Endothelial cell of umbilical vein (primary cell): ENCODE data around the gene CPEB2. TPM values are rescaled to one million over a fixed set of nuclear protein-coding genes. Genes with fewer than 3 reads are reported as not detected.
A peak's percentile ranks its signal among the peaks of the same experiment; 100 is the strongest.

ENCODE experiments used
- BruUV-seq: library from RNA; stranded (reverse); fragments of 400-500 nt; replicated peaks from 2 replicates; lab custom pipeline; 2021; lab: Mats Ljungman, UMichigan
- CTCF ChIA-PET: fragments of 300-600, 350-600 bp; sonication (Branson Sonifier 250); formaldehyde crosslinking; loops from one replicate; lab custom pipeline; 2021; ENCODE audit warnings: antibody characterized with exemption, inconsistent platforms; lab: Charles Lee
- POLR2A ChIA-PET: fragments of 300-600, 350-600 bp; sonication (Branson Sonifier 250); formaldehyde crosslinking; loops from one replicate; lab custom pipeline; 2021; ENCODE audit warnings: antibody characterized with exemption, inconsistent platforms; lab: Charles Lee
- DNase-seq: peaks from one replicate; pipeline ENCODE4 v3.0.0-alpha.2; 2011; ENCODE audit warnings: low read depth, low spot score
- FAIRE-seq: peaks from 2 replicates; lab custom pipeline; 2011; peaks lifted over from hg19 to GRCh38; lab: Jason Lieb, UNC
- H2AFZ ChIP-seq: 2 replicates; pipeline ENCODE4 v1.6.0; 2012; ENCODE audit warnings: low read depth, low read length, control low read depth, inconsistent platforms
- H3K27ac ChIP-seq: 2 replicates; pipeline ENCODE4 v1.5.1; 2011; ENCODE audit warnings: low read depth, mild to moderate bottlenecking, control low read depth, low read length, moderate library complexity; ENCODE audit not compliant: insufficient read depth
- H3K27me3 ChIP-seq, 2 experiments: 2 replicates each; pipeline versions ENCODE4 v1.6.0 to v1.6.1; 2011; ENCODE audit warnings: low read length in 2 of 2, mixed read lengths in 1 of 2; ENCODE audit not compliant: control insufficient read depth in 2 of 2, insufficient read depth in 2 of 2
- H3K36me3 ChIP-seq, 2 experiments: 2 replicates in 1 of 2; 3 replicates in 1 of 2; pipeline ENCODE4 v1.5.1; 2011; ENCODE audit warnings: low read length in 2 of 2, mild to moderate bottlenecking in 1 of 2, moderate library complexity in 1 of 2; ENCODE audit not compliant: control insufficient read depth in 2 of 2, insufficient read depth in 2 of 2; ENCODE audit errors: extremely low read depth in 1 of 2
- H3K4me1 ChIP-seq: 3 replicates; pipeline ENCODE4 v1.5.1; 2011; ENCODE audit warnings: mild to moderate bottlenecking, low read length; ENCODE audit not compliant: control insufficient read depth, insufficient read depth; ENCODE audit errors: extremely low read depth
- H3K4me2 ChIP-seq: 2 replicates; pipeline ENCODE4 v1.6.1; 2011; ENCODE audit warnings: low read length, control low read depth, mixed read lengths; ENCODE audit not compliant: insufficient read depth
- H3K4me3 ChIP-seq, 3 experiments: fragments of 200-600 bp in 1 of 3; sonication (generic), shearing (Covaris generic) in 1 of 3; replicated peaks in 1 of 3; 2 replicates each; pipeline ENCODE4 v1.5.1; 2011 to 2016; ENCODE audit warnings: control low read depth in 3 of 3, low read length in 3 of 3, mild to moderate bottlenecking in 2 of 3, inconsistent platforms in 1 of 3, low read depth in 1 of 3, moderate library complexity in 1 of 3; ENCODE audit not compliant: insufficient read depth in 1 of 3
- H3K79me2 ChIP-seq: 2 replicates; pipeline ENCODE4 v1.6.0; 2012; ENCODE audit warnings: low read length, inconsistent platforms; ENCODE audit not compliant: control insufficient read depth, insufficient read depth
- H3K9ac ChIP-seq: replicated peaks from 2 replicates; pipeline ENCODE3; 2011; ENCODE audit warnings: low read length, control low read depth; ENCODE audit not compliant: insufficient read depth; ENCODE audit errors: extremely low read depth
- H3K9me1 ChIP-seq: replicated peaks from 3 replicates; pipeline ENCODE4 v1.6.0; 2011; ENCODE audit warnings: mild to moderate bottlenecking, low read length; ENCODE audit not compliant: control insufficient read depth, insufficient read depth; ENCODE audit errors: extremely low read depth
- H3K9me3 ChIP-seq: replicated peaks from 2 replicates; pipeline ENCODE4 v1.5.1; 2012; ENCODE audit warnings: low read length, inconsistent platforms; ENCODE audit not compliant: control insufficient read depth, insufficient read depth
- H4K20me1 ChIP-seq: replicated peaks from 2 replicates; pipeline ENCODE3; 2011; ENCODE audit warnings: mild to moderate bottlenecking, low read length; ENCODE audit not compliant: control insufficient read depth, insufficient read depth; ENCODE audit errors: extremely low read depth
- POLR2AphosphoS5 ChIP-seq: IDR thresholded peaks from 2 replicates; pipeline ENCODE4 v1.6.1; 2012; ENCODE audit warnings: low read depth, mild to moderate bottlenecking, control low read depth, low read length, moderate library complexity; ENCODE audit not compliant: insufficient read depth
- dilution Hi-C: fragments of 300-500 bp; cut with MboI; formaldehyde crosslinking; loops from one replicate; pipeline ENCODE4 v1.15.0; 2019; ENCODE audit warnings: low sequenced_read_pairs; ENCODE audit not compliant: extremely low pct_ligation_motif_present
- intact Hi-C: fragments of 100-400 bp; cut with micrococcal nuclease; formaldehyde crosslinking; loops from one replicate; pipeline ENCODE4 v1.10.0; 2022
- polyA plus RNA-seq, 4 experiments: library from polyadenylated mRNA; depleted of rRNA in 3 of 4; stranded (reverse) in 3 of 4; unstranded in 1 of 4; fragments of >200 nt; gene quantifications; 2 replicates each; pipeline versions ENCODE4 v1.2.1 to v1.2.3, GENCODE V29; 2011 to 2012; ENCODE audit warnings: missing spikeins in 1 of 4
- total RNA-seq: library from RNA; stranded (reverse); gene quantifications from 2 replicates; pipeline ENCODE4 v1.2.3, GENCODE V29; 2021
- TF ChIP-seq, protein P1 (sequence below), 2 donors: IDR thresholded peaks; 1 replicate in 1 of 2; 2 replicates in 1 of 2; pipeline ENCODE4 v1.5.1; 2011; ENCODE audit warnings: low read length in 2 of 2, mild to moderate bottlenecking in 2 of 2, moderate library complexity in 2 of 2, control low read depth in 1 of 2, inconsistent platforms in 1 of 2, low read depth in 1 of 2; ENCODE audit not compliant: insufficient read depth in 1 of 2; ENCODE audit errors: extremely low read depth in 1 of 2

The CPEB2 gene
- total and polyA plus RNA-seq, 2 donors (not counting 3 experiments of a cell fraction or from before 2014, with no cell fraction given): 2.8 to 11.7 TPM

DNA sequence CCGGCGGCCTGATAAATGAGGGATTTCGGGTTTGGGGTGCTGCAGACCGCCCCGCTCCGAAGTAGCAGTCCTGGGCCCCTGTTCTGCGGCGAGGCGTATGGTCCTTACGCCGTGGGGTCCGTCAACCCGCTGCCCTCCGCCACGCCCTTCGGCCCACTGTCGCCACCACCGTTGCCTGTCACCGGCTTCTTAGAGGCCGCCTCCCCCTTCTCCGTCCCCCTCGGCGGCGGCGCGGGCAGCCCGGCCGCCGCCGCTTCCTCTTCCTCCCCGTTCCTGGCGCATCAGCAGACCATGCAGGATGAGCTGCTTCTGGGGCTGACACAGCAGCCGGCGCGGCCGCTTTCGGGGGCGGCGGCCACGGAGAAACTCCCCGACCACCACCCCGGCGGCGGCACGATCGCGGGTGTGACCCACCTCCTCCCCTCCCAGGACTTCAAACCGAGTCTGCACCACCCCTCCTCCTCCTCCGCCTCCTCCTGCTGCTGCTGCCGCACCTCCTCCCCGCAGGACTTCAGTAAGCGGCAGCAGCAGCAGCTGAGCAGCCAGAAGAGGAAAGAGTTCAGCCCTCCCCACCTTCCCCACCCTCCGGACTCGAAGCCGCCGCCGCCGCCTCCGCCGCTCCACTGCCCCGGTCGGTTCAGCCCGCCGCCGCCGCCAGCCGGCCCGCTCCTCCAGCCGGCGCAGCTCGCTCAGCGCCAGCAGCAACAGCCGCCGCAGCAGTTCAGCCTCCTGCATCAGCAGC is 549 bp downstream of the CPEB2 start:
- peak; percentile 42 for FAIRE-seq
- Histone ChIP-seq H3K79me2 (peaks cover 37% of the 10 kb centered on the region), H3K4me1 (peaks cover 17% of the 10 kb centered on the region), H3K4me3 (peak overlapping the region; percentile 77 to 93 (median 85)), H3K9me3 (no peaks in the 10 kb centered on the region), H3K4me2 (peak overlapping the region; percentile 65), H2AFZ (peak overlapping the region; percentile 79), H3K27ac (peak overlapping the region; percentile 97), H3K36me3 (no peaks in the 10 kb centered on the region), H4K20me1 (no peaks in the 10 kb centered on the region), H3K27me3 (no peaks in the 10 kb centered on the region), H3K9ac (peak overlapping the region; percentile 96), H3K9me1 (no peaks in the 10 kb centered on the region)
- ChIA-PET POLR2A (interaction anchor here (0.6 kb wide), 1 partner anchor 819 kb away, joined by 3 read pairs; no protein-coding TSS in a partner anchor), CTCF (interaction anchor here (1.0 to 2.6 kb wide), 2 partner anchors 41 to 1349 kb away, joined by 3 to 10 read pairs; no protein-coding TSS in a partner anchor)
- dilution Hi-C loops: no loop called here
- TSS peak; percentile 29 for BruUV-seq
- TF ChIP-seq, protein P1, sequence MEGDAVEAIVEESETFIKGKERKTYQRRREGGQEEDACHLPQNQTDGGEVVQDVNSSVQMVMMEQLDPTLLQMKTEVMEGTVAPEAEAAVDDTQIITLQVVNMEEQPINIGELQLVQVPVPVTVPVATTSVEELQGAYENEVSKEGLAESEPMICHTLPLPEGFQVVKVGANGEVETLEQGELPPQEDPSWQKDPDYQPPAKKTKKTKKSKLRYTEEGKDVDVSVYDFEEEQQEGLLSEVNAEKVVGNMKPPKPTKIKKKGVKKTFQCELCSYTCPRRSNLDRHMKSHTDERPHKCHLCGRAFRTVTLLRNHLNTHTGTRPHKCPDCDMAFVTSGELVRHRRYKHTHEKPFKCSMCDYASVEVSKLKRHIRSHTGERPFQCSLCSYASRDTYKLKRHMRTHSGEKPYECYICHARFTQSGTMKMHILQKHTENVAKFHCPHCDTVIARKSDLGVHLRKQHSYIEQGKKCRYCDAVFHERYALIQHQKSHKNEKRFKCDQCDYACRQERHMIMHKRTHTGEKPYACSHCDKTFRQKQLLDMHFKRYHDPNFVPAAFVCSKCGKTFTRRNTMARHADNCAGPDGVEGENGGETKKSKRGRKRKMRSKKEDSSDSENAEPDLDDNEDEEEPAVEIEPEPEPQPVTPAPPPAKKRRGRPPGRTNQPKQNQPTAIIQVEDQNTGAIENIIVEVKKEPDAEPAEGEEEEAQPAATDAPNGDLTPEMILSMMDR (IDR thresholded peaks at IDR 0.05; ENCODE audit: extremely low read depth in 1 of 2, insufficient read depth in 1 of 2, low read depth in 1 of 2, low read length in 2 of 2): no peak
- TF ChIP-seq POLR2AphosphoS5: peak; percentile 4
- intact Hi-C loops: loop anchor here (1.0 to 10.0 kb wide), 11 partner anchors 31 to 1521 kb away; partner anchors contain the start of genes BOD1L1, FAM200B, FBXL5 and RAB28
- DNase-seq: peak; percentile 75
